GM21619 (cell line): ENCODE results near the gene SRL.
"Not testable (repeated sequence)": the region's sequence is repeated elsewhere in the genome, so short reads cannot be mapped to it uniquely, and the experiment has no call there.

Source experiments
- ATAC-seq: cut with Tn5 transposase; IDR thresholded peaks from one replicate; pipeline ENCODE4 v1.9.1; 2021; ENCODE audit not compliant: unreplicated experiment

The SRL gene

DNA sequence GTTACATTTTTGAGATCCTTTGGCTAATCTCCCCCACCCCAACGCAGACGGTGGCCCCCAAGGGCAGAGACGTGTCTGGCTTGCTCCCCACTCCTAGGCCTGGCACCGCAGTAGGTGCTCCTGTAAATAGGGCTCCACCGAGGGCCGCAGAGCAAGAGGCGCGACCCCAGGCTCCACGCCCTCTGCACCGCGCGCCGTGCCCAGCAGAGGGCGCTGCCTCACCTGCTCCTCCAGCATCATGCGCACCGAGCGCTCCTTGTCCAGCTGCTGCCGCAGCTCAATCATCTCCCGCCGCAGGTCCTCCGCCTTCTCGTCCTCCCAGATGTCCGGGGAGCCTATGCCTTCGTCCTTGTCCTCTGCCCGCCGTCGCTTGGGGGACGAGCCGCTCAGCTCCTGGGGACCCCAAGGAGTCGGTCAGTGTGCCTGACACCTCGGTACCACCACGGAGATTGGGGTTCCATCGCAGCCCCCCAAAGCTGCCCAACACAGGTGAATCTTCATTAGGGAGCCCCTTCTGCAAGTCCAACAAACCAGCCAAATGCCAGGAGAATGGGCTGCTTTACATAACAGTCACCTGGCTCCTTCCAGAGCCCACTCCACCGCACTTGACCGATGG lies 19.8 kb upstream of the SRL start:
- ATAC-seq: no peak

DNA sequence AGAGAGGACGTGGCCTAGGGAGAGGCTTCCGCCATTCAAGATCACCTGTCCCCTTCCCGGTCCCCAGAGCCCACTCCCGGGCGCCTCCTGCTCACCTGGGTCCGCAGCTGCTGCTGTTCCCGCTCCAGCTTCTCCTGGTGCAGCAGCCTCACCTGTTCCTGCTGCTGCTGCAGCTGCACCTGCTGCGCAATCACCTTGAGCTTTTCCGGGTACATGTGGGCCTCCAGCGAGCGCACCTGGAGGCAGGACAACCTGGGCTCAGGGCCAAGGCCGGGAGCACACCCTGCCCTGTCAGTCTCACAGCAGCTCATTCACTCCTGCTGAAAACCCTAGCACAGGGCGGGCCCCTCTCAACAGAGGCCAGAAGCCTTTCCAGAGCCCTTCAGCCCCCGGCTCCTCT lies 18.5 kb upstream of the SRL start:
- ATAC-seq: no peak

DNA sequence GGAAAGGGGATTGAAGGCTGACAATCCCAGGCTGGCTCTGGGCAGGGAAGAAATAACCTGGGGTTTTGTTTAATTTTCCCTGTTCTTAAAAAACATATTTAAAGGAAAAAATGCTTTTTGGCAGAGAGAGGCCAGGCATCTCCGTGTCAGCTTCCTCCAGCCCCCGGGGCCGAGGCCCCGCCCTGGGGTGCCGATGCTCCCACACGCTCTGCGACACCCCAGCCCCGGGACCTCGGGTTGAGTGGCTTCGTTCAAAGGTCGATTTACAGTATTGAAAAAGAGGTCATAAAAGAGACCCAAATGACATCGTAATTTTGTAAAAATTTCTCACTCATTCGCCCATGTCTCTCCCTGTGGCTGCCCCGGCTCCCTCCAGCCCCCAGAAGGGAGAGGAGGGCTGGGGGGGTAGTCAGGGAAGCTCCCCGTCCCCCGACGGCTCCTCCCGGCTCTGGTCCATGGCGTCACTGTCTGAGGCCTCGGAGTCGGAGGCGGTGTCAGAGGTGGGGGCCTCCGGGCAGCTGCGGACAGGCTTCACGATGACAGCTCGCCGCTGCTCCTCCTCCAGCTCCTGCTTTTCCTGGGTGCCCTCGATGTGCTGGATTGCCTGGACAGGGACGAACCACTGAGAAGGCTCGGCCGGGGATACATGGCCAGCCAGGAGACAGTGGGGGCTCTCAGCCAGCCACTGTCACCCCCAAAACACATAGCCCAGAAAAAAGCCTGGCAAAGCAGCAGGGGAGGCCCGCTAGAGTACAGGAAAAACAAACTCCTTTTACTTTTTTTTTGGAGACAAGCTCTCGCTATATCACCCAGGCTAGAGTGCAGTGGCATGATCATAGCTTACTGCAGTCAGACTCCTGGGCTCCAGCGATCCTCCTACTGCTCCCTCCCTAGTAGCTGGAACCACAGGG lies 16.0 kb upstream of the SRL start:
- no peak for ATAC-seq

DNA sequence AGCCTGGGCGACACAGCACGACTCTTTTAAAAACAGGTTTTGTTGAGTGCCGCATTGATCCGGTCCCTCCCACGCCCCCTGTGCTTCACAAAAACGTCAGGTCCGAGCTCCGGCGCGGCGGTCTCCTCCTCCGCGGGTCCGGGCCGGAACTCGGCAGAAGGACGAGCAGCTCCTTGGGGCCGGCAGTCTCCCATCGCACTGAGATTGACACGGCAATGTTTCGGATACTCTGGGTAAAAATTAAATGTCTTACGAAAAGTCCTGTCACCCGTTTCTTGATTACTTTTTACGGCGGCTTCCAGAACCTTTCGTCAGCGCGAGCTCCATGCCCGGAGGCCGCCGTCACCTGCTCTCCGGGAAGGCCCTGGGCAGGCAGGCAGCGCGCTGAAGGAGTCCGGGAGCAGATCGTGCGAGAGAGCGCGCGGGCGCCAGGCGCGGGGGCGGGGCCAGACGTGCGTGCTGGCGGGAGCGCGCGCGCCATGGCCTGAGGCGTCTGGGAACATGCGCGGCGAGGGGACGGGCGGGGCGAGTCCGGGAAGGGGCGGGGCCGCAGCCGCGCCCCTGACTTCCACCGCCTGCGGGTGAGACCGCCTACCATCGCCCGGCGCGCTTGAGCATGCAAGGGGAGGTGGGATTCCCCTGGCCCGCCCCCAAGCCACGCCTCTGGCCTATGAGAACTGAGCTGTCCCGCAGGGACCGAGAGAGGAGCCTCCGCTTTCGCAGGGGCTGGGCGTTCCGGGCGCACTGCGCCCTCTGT lies 11.7 kb upstream of the SRL start:
- ATAC-seq: peak; percentile 87

DNA sequence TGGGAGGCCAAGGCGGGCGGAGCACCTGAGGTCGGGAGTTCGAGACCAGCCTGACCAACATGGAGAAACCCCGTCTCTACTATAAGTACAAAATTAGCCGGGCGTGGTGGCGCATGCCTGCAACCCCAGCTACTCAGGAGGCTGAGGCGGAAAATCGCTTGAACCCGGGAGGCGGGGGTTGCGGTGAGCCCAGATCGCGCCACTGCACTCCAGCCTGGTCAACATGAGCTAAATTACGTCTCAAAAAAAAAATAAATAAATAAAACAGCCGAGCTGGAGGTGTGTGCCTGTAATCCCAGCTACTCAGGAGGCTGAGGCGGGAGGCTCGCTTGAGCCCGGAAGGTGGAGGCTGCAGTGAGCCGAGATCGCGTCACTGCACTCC lies 11.1 kb upstream of the SRL start:
- not testable (repeated sequence) for ATAC-seq

DNA sequence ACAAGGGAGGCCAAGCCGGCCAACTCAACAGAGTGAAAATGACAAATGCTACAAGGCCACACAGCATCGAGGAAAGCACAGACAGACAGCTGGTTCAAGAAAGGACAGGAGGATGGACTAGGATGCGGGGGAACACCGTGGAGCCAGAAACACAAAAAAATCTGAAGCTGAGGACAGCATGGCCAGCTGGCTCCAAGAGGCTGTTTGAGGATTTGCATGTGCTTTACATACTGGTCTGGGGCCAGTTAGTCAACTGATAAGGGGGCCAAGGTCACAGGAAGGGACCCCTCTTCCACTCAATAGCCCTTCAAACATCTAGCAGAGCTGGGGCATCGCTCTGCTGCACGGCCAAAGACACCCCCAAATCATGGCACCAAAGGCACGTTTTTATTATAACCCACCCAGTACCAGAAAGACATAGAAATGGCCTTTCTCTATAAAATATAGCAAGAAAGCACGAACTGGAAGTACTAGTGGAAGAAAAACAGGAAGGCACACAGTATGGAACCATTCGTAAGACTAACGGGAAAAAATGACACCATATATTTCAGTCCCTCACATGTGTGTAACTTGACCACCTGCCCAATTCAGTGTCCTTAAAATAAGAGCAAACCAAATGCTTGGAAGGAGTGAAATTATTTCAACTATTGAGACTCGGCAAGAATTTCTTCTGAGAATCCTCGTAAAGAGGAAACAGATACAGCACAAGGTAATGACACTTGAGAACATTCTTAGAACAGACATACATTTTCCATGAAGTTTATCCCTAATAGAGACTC lies 7.8 kb upstream of the SRL start:
- no peak for ATAC-seq

DNA sequence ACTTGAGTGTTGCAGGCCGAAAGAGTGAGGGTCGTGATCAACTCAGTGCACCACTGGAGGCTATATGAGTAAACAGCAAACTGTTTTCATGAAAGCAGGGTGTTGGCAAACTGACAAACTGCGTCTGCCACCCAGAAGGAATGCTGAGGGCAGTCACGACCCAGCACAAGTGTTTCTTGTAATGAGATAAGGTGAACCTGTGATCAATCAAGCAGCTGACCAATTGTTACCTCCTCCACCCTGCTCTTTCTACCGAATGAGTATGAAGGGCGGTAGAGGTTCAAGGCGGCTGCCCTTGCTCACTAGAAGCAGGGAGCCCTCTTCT lies 5.5 kb upstream of the SRL start:
- no peak for ATAC-seq

DNA sequence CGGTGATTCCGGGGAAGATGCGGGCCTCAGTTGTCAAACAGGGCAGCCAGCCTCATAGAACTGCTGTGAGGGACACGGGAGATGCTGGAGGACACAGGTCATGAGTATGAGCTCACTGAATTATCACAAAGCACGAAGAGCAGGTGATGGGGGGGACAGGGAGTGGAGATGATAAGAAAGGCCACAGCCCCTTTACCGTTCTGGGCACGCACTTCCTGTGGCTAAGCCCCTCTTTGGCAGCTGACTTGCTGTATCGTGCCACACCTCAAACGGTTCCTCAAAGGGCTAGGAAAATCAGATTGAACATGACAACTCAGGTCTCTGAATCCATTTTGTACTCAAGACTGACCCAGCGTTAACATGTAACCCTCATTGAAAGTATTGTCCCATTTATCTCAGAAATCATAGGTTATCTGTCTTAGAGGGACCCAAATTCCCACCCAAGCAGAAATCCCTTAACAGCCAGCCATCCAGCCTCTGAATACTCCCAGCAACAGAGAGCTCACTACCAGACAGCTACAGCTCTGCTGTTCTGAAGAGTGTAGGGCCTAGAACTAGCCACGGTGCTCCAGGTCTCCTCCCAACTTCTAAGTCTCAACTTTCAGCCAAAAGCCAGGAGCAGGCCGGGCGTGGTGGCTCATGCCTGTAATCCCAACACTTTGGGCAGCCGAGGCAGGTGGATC lies 5.0 kb upstream of the SRL start:
- no peak for ATAC-seq

DNA sequence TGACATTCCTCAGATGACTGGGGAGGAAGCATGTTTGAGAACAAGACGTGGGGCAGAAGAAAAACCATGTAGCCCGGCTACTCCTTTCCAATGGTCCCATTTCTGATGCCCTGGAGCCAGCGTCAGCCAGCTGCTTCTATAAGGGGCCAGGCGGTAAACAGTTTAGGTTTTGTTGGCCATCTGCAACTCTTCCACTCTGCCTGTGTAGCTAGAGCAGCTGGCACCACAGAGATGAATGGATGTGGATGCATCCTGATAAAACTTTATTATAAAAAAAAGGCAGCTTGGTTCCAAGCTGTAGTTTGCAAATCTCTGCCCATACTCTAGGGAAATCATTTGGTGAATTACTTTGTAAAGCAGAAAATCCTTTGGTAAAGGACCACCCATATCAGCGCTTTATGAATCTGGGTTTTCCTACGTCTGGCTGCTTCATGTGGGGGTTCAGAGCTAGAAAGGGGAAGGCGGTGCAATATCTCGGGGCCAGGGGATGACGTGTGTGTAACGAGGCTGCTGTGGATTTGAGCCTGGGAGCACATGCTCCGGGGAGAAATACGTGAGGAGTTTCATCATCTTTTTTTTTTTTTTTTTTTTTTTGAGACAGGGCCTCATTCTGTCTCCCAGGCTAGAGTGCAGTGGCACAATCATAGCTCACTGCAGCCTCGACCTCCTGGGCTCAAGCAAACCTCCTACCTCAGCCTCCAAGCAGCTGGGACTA lies 3.4 kb upstream of the SRL start:
- ATAC-seq: no peak

DNA sequence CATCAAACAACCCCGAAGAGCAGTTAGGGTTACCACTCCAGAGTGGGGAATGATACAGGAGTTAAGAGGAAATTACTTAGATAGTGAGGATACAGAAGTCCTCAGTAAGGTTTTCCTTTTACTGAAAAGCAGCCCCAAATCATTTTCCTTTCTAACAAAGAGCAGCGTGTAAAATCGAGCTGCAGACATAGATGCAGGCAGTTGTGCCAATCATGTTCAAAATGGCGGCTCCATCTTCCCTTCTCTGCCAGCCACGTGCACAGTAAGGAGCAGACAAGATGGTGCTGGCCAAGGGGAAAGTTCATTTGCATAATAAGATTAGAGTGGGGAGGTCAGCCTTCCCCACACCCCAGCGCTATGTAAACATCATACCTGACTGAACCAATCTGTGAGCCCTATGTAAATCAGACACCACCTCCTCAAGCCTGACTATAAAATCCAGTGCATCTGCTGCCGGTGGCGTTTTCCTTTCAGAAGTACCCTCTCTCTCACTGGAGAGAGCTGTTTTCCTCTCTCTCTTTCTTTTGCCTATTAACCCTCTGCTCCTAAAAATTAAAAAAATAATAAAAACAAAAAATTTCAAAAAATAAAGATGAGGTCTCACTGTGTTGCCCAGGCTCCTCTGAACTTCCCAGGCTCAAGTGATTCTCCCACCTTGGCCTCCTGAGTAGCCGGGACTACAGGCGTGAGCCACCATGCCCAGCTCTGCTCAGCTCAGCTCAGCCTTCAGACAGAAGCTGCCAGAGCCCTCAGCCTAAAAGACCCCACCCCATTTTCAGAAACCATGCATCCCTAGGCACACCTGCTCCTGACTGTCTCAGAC lies 2.6 kb upstream of the SRL start:
- no peak for ATAC-seq

DNA sequence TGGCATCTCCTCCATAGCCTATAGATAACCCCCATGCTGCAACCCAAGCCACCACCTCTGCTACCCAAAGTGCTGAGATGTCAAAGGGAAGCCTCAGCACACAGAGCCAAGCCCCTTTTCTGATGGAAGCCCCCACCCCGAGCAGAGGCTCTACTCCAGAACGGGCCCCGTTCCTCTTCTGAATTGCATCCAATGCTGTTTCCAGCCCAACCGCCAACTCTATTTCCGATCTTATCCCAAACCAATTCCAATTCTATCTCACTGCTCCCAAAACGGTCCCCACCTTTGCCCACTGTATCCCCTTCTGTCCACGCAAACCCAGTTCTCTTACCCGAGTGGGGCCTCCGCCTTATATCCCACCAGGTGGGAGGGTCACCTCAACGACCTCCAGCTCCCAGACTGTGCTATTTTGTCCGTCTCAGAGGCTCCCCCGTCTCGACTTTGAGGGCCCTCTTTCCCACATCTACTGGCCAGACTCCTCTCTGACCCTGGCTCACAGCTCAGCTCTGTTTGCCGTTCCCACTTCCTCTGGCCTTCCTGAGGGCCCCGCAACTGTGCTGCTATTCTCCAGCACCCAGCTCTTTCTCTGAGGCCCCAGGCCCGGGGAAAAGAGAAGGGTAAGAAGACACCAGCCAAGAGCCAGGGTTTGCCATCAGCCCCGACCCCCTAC lies 487 bp downstream of the SRL start:
- ATAC-seq: no peak

DNA sequence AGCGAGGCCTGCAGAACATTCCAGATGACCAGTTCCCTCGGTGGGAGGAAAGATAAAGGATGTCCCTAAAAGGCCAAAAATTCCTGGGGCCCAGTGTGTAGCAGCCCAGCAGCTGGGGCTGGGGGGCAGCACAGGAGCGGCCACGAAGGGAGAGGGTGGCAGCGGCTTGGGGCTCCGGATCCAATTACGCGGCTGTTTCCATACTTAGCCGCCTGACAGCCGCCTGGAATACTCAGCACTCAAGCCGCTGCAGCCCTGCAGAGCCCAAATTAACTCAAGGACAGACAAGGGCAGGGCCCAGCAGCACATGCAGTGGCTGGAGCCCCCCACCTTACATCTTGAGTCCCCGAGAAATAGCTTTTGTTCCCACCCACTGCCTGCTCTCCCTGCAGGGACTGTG lies 1.3 kb downstream of the SRL start:
- ATAC-seq: no peak

DNA sequence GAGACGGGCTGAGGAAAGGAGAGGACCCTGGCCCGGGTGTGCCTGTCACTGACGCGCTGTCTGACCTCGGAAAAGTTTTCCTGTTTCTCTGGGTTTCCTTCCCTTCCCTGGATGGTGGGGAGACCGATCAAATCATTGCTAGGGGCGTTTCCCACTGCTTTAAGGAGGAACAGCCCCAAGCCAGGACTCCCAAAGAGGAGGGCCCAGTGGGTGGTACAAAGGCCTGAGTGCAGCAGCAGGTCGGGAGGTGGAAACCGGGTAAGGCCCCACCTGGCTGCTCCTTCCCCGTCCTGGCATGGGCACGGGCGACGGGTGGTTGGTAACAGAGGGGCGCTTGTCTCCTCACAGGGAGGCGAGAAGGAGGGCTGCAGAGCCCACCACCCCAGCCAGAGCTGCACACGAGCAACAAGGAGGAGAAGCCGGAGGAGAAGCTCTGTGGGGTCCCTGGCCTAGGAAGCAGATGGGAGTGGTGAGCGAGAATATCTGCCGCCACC lies 2.2 kb downstream of the SRL start:
- no peak for ATAC-seq

DNA sequence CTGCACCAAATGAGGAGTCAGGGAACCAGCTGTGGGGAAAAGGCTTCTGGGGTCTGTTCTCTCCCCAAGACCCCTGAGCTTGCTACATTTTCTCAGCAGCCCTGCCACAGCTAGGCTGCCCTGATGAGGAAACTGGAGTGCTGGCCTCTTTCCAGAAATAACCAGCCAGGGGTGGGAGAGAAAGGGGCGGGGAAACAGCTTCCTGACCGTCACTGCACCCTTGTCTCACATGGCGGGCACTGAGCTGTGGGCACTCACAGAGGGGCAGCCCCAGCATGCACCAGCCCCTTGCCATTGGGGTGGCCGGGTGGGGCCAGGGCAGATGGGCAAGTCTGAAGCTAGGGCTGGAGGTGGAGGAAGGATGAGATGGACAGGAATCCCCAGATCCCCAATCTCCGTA lies 2.9 kb downstream of the SRL start:
- no peak for ATAC-seq

DNA sequence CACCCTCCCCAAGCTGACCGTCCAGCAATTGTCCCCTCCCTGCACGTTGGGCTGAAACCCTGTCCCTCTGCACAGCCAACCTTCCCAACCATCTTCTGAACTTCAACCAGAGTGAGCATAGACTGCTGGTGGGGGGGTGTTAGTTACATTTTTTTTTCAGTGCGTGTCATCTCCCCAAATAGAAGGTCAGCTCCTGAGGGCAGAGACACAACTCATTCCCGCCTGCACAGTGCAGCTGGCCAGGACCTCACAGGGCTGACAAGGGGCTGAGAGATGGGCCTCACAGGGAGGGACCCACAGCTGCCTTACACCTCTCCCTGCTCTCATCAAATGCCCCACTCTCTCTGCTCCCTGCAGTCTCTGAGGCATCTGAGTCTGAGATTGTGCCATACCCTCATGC lies 8.4 kb downstream of the SRL start:
- ATAC-seq: no peak

DNA sequence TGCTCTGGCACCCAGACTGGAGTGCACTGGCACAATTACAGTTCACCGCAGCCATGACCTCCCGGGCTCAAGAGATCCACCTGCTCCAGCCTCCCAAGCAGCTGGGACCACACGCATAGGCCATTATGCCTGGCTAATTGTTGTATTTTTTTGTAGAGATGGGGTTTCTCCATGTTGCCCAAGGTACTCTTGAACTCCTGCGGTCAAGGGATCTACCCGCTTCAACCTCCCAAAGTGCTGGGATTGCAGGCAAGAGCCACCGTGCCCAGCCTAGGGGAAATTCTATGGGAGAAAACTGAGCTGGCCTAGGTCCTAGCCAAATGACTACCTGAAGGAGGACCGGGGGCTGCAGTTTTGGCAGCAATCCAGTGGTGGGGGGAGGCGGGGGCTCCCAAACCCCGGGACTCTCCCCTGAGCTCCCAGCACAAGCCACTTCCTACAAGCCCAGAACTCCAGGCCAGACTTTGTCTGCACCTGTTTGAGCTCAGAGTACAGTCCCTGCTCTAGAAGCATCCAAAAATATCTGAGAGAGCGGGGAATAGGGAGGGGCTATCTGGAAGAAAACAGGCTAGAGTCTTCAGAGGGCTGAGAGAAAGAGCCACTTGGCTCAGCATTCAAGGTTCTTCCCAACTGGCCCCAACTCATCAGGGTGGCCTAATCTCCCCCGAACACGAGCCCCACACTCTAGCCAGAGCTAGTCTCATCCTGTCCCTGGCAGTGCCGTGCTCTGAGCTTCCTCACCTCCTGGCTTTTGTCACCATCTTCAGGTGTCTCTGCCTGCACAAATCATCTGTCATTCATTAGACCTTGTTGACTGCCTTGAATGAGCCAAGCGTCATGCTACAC lies 9.1 kb downstream of the SRL start:
- no peak for ATAC-seq

DNA sequence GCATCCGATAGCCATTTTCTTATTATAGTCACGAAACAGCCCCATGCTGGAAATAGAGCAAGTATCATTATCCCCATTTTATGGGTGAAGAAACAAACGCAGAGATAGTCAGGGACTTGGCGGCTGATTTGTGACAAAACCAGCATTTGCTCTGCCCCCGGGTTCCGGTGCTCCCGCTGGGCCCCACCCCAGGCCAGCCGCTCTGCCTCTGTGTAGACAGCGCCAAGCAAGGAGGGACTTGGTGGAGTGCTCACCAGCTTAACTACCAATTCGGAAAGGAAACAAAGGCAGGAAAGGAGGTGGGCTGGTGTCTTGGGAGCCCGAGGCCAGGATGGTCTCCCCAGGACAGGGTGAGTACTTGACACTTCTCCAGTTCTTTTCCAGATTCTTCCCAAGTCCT lies 10.0 kb downstream of the SRL start:
- ATAC-seq: no peak

DNA sequence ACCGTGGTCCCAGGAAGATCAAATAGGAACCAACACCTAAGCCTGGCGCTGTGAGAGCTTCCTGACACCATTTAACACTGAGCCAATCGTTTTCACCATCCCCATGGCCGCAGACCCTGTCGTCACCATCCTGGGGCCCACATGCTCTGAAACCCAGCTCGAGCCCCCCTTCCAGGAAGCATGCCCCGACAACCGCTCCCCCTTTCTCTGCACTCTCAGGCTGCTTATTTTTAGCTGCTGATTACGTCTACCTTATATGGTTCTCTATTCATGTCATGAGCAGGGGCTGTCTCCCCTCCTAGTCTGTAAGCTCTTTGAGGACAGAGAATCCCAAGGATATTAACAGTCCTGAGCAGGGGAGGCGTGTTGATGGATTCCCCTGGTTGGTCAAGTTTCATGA lies 10.5 kb downstream of the SRL start:
- ATAC-seq: no peak
